Activated CD8-positive, alpha-beta memory T cell treated with anti-CD3 and anti-CD28 coated beads, Interleukin-2, amount 50 U/mL, for 24 hours (primary cell): ENCODE measurements around the gene GPN3.
"Not testable (repeated sequence)": the region's sequence is repeated elsewhere in the genome, so short reads cannot be mapped to it uniquely, and the experiment has no call there.

ENCODE experiments used
- DNase-seq: peaks from one replicate; pipeline ENCODE4 v3.0.0-alpha.2; 2020; ENCODE audit errors: extremely low read depth

GPN3 gene

DNA sequence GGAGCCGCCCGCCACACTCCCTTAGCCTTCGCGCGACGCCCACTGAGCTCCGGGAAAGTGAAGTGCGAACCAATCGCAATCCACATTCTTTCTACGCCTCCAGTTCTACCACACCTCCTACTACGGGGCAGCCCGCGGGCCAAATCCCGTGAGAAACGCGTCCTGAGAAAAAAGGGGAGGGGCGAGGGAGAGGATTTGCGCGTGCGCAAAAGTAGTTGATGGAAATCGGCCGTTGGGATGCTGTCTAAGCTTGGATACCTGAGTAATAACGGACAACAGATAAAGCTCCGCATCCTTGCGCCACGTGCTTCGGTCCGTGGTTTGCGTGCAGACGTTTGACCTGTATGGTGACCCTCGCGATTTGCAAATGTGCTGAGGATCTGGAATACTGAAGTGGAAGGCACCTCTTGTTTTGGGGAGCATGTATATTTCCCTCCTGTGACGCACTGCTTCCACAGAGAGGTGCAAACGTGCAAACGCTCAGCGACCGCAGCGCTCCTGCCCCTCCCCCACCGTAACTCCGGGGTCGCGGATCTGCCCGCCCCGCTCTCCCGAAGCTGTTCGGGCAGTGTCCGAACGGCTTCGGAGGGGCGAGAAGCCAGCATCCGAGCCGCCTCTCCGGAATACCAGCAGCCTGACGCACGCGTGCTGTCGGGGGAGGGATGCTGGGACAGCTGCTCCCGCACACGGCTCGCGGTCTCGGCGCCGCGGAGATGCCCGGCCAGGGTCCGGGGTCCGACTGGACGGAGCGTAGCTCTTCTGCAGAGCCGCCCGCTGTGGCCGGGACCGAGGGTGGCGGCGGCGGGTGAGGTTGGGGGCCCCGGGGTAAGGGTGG lies at the start of gene GPN3, which contains the start of gene FAM216A:
Gene GPN3 (minus strand): TSS at position 44 of the 835 bp plus-strand sequence. CDS start 54 bp downstream, outside the sequence.
Gene FAM216A (plus strand): TSS at position 632 of the 835 bp plus-strand sequence. CDS start 31 bp downstream, at position 663.
- DNase-seq, result peak; percentile 90

DNA sequence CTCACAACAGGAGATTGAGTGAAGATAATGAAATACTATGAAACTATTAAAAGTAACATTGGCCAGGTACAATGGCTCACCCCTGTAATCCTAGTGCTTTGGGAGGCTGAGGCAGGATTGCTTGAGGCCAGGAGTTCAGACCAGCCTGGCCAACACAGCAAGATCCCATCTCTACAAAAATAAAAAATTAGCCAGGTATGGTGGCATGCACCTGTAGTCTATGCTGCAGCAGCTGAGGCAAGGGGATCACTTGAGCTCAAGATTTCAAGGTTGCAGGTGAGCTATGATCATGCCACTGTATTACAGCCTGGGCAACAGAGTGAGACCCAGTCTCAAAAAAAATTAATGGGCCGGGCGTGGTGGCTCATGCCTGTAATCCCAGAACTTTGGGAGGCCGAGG lies 48.9 kb upstream of the GPN3 start:
- no peak for DNase-seq

DNA sequence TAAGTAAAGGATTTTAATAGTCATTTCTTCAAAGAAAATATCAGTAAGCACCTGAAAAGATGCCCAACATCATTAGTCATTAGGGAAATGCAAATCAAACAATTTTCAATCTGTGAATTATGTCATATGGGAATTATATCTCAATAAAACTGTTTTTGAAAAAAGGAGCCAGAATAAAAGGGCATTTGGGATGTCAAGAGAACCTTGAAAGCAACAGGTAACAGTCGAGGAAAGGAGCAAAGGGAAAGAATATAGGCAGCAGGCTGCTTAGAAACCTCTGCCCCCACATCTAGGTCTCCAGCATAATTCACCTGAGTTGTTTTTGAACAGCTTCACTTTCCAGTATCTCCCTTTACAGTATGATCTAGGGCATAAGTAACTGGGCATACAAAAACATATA lies 46.3 kb upstream of the GPN3 start:
- no peak for DNase-seq

DNA sequence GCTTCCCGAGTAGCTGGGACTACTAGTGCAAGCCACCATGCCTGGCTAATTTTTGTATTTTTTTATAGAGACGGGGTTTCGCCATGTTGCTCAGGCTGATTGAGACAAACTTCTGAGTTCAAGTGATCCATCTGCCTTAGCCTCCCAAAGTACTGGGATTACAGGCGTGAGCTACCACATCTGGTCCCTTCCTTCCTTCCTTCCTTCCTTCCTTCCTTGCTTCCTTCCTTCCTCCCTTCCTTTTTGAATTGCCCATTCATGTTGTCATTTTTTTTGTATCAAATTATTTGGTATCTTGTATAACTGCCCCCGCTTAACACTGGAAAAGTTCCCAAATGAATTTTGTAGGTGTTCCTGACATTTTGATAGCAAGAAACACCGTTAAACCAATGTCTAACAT lies 45.8 kb upstream of the GPN3 start:
- no peak for DNase-seq

DNA sequence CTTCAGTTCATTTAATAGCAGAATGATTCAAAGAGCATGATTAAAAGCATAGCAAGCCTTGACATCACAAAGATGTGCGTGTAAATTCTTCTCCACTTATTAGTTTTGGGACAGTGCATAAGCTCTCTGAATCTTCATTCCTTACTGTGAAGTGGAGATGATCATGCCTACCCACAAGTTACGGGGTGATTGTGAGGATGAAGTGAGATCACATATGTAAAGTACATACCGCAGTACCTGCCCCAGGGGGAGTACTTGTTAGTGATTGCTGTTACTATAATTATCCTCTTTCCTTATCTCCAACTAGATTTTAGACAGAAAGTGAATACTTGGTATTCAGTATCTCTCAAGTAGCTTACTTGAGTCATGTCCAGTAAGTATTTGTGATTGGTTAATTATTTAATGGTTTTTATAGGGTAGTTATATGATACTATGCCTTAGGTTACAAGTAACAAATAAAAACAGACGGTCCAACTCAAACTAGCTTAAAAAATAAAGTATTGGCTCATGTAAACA lies 40.1 kb upstream of the GPN3 start:
- no peak for DNase-seq

DNA sequence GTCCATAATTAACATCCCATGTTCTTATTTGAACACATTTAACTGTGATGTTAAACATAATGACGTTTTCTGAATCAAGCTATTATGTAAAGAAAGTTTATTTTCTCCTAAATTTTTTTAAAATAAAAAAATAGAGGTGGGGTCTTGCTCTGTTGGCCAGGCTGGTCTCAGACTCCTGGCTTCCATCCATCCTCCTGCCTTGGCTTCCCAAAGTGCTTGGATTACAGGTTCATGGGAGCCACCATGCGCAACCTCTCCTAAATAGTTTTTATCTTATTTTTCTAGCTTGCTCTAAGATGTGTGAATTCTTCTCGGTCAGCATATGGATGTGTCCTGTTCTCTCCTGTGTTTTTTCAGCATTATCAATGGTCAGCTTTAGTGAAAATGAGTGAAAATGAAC lies 37.3 kb upstream of the GPN3 start:
- DNase-seq, result no peak

DNA sequence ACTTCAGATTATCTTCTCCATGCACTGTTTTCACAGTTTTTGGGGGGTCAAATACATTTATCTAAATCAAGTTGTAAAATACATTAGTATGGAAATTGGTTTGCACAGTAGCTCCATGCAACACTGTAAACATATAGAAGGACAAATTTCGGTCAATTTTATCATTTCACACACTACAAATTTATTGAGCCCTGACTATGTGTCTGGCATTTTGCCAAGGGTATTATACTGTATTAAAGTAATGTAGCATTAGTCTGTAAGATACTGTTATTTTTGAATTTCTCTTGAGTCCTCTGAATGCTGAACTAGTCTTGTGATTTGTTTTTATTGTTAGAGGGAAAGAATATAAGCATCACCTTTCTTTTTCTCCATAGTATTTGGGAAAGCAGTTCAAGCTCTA lies 35.4 kb upstream of the GPN3 start:
- no peak for DNase-seq

DNA sequence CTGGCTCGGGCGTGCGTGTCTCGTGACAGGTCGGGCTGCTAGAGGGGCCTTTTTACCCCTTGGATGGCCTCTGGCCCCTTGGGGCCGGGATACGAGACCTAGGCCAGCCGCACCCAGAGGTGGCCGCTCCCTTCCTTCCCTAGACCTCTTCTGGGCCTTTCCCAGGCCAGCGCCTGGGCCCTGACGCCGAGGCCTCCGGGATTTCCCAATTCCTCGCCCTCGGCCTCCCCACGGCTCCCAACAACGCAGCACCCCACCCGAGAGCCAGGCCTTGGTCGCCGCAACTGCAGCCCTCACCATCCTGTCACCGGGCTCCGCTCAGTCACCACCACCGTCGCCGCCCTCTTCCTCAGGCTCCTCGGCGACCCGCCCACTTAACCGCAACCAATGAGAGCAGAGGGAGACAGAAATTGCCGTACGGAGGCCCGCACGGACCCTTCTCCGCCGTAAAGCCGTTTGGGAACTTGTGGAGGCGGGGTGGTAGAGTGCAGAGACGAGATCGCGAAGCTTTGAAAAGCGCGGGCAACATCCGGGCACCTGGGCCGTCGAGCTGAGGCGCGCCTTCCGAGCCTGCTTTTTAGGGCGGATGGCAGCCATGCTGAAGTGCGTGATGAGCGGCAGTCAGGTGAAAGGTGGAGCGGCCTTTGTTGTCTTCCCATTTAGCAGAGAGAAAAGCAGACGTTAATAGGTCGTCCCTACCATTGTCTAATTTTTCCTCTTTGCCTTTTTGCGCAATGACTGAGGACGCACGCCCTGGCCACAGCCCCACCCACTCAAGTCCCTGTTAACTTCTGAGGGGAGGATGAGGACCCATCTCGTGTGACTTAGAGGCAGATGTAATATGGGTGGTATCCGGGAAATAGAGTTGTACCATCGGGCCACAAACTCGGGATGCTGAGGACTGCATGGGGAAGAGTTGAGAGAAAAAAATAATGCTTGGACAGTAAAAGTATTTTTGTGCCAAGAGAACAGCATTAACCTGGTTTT lies 34.0 kb upstream of the GPN3 start, which contains the start of the genes RAD9B and VPS29:
Gene RAD9B (plus strand): TSS at position 580 of the 987 bp plus-strand sequence. CDS start 7 bp downstream, at position 587.
Gene VPS29 (minus strand): TSS at position 360 of the 987 bp plus-strand sequence. CDS start 60 bp downstream, at position 300.
- peak; percentile 99 for DNase-seq

DNA sequence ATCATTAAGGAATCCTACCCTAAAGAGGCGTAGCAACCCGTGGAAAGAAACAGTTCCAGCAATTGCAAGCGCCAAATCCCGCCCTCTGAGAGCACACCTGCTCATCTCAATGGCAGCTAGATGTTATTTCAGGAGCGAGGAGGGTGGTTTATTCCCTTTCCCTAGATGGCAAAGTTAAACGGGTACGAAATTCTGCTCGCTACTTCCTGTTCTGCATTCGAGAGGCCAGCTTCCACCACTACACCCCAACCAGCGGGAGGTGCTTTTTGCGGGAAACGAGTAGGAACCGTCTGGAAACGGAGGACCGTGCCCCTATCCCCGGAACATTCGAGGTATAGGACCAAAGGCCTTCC lies 33.3 kb upstream of the GPN3 start:
- DNase-seq, result no peak

DNA sequence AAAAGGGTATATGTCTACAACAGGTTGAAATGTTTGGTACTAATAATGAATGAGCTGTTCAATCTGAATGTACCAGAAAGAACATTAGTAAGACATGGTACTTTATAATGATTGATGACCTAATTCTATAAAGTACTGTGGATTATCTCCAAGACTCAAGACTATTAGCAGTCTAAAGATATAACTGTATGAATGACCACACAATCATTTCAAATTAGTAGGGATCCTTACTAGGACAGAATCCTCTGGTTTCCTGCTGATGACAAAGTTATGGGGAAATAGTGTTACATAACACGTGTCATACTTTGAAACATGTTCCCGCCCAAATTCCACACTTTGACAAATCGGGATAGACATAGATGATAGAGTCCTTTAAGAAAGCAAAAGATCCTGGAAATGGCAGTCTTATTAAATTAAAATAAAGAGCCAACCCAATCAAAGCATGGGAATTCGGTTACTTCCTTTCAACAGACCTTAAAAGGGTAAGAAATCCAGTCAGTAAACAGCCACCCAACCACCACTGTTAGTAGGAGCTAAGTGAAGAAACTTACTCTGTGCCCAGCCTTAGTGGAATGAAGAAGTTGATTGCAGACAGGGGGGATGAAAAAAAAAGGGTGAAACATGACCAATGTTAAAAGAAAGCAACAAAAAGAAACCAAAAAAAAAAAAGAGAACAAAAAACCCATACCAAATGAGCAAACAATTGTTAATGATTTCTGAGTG lies 31.1 kb upstream of the GPN3 start:
- DNase-seq, result no peak

DNA sequence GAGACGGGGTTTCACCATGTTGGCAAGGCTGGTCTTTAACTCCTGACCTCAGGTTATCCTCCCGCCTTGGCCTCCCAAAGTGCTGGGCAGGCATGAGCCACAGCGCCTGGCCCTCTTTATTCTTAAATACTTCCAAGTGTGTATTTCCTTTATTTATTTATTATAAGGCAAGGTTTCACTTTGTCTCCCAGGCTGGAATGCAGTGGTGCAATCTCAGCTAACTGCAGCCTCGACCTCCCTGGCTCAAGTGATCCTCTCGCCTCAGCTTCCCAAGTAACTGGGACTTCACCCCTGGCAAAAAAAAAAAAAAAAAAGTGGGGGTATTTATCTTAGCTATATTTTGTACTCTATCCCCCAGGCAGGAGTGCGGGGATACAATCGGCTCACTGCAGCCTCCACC lies 7.4 kb upstream of the GPN3 start:
- DNase-seq, result no peak

DNA sequence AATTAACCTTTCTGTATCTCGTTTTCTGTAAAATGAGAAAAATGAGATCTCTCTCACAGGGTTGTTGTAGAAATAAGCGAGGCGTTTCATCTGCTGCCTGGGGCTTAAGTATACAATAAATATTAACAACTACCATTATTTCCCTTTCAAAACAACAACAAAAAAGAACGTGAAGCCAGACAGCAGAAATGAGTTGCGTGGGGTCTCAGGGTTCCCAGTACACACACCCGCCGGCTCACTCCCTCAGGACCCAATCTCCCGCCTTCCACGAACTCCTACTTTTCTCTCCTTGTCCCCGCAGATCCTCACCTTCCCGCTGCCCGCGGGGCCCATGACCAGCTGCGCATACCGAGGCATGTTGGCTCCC lies 227 bp downstream of the GPN3 start:
- no peak for DNase-seq

DNA sequence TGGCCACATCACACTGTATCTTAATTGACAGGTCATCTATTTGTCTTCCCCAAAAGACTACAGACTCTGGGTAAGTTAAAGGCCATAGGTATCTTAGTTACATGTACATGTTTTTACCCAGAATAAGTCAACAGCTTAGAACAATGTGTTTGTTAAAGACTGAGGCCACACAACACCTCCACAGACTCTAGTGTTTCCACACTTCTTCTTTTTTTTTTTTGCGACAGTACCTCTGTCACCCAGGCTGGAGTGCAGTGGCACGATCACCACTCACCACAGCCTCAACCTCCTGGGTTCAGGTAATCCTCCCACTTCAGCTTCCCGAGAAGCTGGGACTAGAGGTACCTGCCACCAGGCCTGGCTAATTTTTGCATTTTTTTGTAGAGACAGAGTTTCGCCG lies 1.3 kb downstream of the GPN3 start:
- no peak for DNase-seq

DNA sequence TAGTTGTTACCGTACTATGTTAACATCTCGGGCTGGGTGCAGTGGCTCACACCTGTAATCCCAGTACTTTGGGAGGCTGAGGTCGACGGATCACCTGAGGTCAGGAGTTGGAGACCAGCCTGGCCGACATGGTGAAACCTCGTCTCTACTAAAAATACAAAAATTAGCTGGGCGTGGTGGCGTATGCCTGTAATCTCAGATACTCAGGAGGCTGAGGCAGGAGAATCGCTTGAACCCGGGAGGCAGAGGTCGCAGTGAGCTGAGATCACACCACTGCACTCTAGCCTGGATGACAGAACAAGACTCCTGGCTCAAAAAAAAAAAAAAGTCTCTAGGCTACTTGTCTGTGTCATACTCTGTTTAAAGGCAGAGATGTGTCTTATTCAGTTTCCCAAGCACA lies 2.3 kb downstream of the GPN3 start:
- not testable (repeated sequence) for DNase-seq

DNA sequence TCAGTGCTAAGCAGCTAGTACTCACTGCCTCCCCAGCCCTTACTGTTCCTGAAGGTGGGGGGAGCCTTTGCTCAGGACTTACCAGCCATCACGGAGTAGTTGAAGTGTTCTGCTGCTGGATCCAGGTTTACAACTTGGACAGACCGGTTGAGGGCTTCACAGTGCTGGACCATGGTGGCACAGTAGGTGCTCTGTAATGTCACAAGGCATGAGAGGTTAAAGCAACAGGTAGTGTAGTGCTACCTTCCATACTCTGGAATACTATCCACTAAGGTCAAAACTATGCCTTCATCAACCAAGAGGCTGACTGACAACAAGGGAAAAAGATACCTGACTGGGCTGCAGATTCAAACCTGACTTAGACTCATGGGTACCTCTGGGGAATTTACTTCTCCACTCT lies 3.0 kb downstream of the GPN3 start:
- no peak for DNase-seq

DNA sequence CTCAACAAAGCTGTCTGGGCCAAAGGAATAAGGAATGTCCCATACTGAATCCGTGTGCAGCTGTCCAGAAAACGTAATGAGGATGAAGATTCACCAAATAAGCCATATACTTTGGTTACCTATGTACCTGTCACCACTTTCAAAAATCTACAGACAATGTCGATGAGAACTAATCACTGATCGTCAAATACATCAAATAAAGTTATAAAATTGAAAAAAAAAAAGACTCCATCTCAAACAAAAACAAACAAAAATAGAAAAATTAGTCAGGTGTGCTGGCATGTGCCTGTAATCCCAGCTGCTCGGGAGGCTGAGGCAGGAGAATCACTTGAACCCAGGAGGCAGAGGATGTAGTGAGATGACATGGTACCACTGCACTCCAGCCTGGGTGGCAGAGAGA lies 6.9 kb downstream of the GPN3 start:
- not testable (repeated sequence) for DNase-seq

DNA sequence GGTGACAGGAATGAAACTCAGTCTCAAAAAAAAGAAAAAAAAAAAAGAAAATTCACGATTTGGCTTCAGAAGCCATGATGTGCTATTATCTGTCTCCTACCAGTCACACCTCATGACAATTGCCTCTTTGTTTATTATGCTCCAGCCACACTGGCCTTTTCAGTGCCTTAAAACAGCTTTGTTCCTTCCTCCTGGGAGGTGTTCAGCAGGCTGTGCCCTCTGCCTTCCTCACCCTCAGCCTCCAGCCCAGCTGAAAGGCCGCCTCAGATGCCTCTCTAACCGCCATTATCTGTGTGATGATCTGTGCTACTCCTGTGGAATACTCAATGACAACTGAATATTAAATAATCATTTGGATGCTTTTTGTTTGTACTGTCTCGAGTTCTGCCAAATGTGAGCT lies 9.3 kb downstream of the GPN3 start:
- no peak for DNase-seq

DNA sequence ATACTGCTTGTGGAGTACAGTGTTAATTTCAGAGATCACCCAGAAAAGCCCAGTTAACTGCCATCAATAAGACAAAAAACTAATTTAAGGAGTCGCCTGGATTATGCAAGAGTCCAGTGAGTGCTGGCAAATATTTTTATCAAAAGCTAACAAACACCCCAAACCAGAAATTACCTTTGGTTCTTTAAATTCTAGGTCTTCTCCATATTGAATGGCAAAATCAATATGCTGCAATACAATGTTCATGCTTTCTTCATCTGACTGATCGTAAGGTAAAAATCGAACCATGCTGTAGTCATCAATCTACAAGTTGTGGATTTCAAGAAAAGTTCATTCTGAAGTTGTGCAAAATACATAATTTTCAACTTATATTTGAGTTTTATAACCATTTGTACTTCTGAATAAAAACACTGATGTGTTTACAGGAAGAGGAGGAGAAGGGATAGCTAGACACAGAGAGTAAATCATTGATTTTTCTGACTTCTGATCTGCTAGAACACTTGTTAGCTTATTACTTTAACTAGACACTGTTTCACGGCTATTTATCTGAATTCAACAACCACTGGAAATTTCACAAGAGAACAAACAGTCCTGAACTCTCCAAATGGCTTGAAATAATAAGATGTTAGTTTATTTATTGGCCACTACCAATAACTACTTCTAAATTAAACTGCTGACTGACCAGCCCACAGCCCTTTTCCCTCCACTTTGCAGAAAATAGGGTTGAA lies 14.3 kb downstream of the GPN3 start:
- no peak for DNase-seq

DNA sequence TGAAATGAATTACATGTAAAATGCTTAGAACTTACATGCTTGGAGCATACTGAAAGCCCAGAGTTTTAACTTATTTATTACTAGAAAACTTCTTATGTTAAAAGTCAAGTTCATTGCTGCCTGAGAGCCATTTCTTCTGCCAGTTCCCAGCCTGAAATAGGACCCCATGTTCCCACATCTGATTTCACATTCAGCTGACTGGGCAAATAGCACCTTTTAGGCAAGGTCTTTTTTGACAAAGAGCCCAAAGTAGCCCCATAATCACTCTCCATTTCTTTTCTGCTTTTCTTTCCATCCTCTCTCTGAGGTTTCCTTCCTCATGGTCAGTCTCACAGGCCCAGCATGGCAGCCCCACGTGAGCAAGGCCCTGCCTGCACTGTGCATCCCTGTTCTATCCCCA lies 16.8 kb downstream of the GPN3 start:
- DNase-seq, result no peak

DNA sequence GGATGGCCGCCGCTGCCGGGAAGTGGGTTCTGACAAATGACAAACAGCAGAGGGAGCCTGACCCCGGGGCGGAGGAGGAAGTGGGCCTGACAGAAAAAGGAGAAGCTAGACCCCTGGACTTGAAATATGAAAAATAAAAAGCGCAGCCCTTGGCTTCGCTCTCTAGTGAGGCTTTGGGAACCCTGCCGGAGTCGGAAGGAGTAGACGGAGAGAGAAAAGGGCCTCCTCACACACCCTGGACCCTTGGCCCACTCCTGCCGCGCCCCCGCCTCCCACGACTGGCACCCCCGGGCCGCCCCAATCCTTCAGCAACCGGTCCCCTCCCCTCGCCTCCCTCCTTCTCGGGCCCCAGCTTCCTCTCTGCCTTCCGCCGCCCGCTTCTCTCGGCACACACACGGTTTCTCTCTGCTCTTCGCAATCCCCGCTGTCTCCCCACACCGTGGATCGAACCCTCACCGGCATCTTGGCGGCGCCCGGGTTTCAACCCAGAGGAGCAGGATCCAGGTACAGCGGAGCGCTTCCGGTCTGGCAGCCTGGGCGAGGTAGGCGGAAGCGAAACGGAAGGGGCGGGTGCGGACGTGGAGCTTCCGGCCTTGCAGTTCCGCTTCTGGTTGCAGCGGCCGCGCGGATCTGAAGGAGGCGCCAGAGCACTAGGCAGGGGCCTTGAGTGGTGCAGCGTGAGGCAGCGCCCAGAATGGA lies 18.1 kb downstream of the GPN3 start, which contains the start of gene ARPC3:
Gene ARPC3 (minus strand): TSS at position 539 of the 699 bp plus-strand sequence. CDS start 77 bp downstream, at position 462.
- peak; percentile 79 for DNase-seq
